HG03064 (cell line): ENCODE results near the gene SHANK3.
"Not testable (repeated sequence)": the region's sequence is repeated elsewhere in the genome, so short reads cannot be mapped to it uniquely, and the experiment has no call there.

Source experiments
- ATAC-seq: cut with Tn5 transposase; IDR thresholded peaks from one replicate; pipeline ENCODE4 v1.9.1; 2021; ENCODE audit warnings: low read depth; ENCODE audit not compliant: unreplicated experiment

SHANK3 gene

DNA sequence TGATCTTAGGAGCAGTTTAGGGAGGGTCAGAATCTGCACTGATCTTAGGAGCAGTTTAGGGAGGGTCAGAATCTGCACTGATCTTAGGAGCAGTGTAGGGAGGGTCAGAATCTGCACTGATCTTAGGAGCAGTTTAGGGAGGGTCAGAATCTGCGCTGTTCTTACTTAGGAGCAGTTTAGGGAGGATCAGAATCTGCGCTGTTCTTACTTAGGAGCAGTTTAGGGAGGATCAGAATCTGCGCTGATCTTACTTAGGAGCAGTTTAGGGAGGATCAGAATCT is 28.9 kb upstream of the SHANK3 start:
- ATAC-seq = not testable (repeated sequence)

DNA sequence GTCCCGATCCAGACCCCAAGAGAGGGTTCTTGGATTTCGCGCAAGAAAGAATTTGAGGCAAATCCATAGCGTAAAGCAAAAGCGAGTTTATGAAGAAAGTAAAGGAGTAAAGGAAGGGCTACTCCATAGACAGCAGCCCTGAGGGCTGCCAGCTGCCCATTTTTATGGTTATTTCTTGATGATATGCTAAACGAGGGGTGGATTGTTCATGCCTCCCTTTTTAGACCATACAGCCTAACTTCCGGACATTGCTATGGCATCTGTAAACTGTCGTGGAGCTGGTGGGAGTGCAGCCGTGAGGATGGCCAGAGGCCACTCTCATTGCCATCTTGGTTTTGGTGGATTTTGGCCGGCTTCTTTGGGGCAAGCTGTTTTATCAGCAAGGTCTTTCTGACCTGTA is 19.4 kb upstream of the SHANK3 start:
- no peak for ATAC-seq

DNA sequence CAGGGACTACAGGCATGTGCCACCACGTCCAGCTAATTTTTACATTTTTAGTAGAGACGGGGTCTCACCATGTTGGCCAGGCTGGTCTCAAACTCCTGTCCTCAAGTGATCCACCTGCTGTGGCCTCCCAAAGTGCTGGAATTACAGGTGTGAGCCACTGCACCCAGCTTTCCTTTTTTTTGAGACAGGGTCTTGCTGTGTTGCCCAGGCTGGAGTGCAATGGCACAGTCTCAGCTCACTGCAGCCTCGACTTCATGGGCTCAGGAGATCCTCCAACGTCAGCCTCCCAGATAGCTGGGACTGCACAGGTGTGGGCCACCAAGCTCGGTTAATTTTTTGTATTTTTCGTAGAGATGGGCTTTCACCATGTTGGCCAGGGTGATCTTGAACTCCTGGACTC is 18.0 kb upstream of the SHANK3 start:
- not testable (repeated sequence) for ATAC-seq

DNA sequence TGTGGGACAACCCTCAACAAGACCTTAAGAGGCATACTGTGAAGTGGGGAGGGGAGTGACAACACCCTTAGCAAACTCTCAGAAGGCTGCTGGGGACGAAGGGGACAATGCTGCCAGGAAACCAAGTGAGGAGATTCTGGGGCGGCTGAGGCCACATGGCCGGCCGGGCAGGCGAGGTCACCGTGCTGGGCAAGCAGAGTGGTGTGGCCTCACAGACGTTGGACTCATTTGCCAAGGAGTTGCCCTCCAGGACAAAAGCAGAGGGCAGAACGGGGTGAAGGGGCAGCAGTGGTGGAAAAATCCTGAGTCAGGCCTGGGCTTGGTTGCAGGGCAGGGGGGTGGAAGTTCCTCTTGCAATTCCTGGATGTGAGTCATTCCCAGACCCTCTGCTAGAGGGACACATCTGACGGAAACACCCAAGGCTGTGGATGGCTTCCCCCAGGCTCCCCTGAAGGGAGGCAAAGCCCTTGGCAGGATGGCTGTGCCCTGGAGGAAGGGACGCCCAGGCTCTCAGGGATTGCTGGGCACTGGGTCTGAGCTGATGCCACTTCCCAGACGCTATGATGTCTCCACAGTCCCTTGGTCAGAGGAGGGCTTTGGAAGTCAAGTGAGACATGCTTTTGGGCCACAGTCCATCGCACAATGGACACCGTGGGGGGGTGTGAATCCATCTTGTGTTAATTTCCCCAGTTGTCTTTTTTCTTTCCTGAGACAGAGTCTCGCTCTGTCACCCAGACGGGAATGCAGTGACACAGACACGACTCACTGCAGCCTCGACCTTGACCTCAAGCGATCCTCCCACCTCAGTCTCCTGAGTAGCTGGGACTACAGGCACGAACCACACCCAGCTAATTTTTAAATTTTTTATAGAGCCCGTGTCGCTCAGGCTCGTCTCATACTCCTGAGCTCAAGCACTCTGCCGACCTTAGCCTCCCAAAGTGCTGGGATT is 16.2 kb upstream of the SHANK3 start:
- no peak for ATAC-seq

DNA sequence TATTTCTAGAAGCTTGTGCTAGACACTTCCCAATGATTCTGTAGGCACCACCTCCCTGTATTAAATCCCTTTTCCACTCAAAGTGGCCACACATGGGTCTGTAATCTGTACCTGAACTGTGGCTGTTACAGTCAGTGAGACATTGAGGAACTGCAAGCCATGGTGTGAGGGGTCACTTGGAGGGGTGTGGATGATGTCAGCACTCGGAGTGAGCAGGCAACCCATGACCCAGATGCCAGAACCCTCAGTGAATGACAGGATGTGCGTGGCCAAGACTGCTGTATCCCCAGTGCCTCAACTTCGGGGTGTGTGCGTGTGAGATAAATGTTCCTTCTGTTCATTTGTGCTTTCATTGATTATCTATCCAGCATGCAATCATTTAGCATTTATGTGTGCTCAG is 14.7 kb upstream of the SHANK3 start:
- no peak for ATAC-seq

DNA sequence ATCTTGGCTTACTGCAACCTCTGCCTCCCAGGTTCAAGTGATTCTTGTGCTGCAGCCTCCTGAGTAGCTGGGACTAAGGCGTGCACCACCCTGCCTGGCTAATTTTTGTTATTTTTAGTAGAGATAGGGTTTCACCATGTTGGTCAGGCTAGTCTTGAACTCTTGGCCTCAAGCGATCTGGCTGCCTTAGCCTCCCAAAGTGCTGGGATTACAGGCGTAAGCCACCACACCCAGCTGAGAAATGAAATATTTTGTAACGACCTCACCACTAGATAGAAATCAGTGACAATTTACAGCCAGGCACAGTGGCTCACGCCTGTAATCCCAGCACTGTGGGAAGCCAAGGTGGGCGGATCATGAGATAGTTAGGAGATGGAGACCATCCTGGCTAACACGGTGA is 12.9 kb upstream of the SHANK3 start:
- not testable (repeated sequence) for ATAC-seq

DNA sequence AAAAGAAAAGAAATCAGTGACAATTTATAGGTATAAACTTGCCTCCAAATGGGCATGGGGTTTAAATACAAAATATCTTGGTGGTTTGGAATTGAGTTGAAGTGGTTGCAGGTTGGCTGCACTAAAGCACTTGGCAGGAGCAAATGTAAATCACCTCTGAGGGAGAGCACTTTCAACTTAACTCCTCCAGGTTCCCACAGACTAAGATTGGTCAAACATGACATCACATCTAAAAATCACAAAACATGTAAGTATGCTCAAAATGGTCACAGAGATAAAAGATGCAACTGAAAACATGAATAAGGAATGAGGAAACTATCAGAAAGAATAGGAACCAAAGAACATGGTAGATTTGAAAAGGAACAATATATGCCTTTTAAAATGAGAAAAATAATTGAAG is 12.3 kb upstream of the SHANK3 start:
- ATAC-seq = no peak

DNA sequence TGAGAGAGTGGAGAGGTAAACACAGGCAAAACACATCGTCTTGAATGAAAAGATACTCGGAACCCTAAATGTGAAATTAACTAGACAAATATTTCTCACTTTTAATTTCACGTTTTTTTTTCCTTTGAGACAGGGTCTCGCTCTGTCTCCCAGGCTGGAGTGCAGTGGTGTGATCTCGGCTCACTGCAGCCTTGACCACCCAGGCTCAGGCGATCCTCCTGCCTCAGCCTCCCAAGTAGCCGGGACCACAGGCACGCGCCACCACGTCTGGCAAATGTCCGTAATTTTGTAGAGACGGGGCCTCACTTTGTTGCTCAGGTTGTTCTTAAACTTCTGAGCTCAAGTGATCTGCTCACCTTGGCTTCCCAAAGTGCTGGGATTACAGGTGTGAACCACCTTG is 7.4 kb upstream of the SHANK3 start:
- no peak for ATAC-seq

DNA sequence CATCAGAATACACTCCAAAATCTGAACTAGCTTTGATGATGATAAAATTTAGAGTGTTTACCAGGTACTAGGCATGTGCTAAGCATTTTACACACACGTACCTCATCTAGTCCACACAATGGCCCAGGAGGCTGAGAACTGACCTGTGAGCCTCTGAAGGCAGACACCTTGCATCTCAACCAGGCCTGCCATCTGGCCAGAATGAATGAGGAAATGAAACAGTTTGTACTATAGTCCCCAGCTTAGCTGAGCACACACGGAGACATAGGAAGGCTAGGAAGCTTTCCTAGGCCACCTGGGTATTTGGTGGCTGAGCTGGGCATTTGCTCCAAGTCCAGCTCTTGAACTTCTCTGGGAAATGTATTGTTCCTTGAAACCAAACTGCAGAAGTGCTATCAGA is 6.9 kb upstream of the SHANK3 start:
- ATAC-seq = no peak

DNA sequence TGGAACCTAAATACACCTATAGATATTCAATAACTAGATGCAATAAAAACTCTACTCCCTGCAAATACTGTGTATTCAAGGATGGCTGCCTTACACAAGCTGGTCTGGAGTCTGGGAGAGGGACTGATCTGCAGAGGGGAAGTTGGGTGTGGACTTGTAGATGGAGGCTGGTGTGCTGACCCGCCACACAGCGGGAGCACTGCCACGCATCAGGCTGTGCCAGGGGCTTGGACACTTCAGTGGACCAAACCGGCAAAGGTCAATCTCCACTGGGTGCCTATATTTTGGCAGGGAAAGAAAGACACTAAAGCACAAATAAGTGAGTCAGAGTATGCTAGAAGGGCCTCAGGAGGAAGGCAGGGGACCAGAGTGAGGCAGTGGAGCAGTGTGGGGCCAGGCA is 2.1 kb upstream of the SHANK3 start:
- ATAC-seq = no peak

DNA sequence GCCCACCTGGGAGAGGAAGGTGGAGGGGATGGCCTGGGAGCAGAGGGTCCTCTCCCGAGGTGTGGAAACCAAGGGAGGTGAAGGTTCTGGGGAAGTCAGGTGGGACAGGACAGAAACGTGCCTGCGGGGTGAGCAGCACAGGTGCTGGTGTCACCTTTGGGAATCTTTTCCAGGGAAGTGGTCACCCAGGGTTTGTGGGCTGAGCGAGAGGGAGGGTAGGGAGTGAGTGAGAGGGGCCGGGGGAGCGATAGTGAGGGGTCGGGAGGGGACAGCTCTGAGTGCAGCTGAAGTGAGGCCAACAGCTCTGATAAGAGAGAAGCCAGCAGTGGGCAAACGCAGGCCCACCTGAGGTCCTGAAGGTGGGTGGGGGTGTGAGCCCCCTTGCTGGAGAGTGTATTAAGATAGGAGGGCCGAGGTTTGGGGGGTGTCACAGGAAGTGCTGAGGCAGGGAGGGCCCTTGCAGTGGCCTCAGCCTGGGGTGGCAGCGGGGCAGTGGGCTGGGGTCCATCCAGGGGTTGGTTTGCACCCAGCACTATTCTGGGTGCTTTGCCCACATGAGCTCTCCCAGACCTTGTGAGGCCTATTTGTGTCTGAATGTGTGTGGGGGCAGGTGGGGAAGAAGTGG is 1.6 kb upstream of the SHANK3 start:
- ATAC-seq = no peak

DNA sequence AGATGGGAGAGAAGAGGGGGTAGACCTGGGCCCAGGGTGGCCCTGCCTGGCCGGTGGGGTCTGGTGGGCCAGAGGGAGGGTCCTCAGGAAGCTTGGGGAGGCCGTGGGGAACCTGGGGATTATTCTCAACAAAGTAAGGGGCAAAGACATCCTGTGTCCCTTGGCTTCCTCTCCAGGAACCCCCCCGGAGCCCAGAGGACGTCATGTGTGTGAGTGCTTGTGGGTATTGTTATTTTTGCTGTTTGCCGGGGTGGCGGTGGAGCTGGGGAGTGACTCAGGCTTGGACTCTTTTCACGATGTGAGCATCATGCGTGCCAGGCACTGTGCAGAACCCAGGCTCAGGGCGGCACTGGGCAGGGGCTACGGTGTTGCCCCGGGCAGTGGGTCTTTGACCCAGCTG is 982 bp upstream of the SHANK3 start:
- no peak for ATAC-seq

DNA sequence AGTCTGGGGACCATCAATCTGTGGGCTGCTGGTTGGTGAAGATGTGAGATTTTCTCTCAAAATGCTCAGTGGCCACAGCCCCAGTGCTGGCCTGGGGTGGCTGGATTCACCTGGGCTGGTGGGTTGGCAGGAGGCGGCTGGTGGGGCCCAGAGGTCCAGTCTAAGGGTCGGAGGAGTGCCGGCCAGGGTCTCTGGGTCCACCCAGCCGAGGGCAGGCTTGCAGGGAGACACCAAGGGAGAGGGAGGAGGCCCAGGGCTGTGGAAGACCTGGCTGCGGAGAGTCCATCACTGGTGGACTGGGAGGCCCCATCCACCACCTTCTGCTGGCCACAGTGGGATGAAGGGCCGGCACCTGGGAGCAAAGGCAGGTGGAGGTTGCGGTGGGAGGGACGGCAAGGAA is 582 bp upstream of the SHANK3 start:
- ATAC-seq = no peak

DNA sequence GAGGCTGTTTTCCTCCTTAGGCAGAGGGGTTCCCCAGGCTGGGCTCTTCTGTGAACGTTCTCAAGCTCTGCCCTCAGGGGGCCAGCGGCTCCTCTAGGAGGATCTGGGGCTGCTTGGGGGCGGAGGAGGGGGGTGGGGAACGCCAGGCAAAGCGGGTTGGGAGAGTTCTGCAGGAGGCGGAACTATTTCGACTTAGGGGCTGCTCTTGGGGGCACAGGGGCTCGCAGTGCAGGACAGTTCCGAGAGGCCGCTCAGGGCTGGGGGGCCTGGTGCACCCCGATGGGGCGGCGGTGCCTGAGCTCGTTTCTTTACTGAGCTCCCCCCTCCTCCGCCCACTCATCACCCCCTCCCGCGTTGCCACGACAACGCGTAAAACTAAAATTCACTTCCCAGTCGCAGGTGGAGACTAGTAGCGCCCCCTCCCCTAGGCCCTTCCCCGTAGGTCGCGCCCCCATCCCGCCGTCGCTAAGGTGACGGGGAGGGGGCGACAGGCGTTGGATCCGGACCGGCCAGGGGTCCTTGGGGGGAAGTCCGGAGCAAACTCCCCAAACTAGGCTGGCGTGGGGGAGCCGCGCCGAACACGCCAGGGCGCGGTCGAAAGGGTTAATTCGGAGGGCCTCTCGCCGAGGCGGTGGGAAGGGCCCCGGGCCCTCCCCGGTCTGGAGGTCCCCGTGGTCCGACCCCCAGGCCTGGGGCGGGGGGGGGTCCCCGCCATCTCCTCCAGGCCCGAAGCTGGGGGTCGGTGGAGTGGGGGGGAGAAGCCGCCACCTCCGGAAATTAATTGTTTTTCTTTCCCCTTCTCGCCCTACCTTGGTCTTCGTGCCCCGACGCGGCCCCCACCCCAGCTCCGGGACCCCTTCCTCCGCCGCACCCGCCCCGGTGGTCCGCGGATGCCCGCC is 857 bp downstream of the SHANK3 start:
- no peak for ATAC-seq

DNA sequence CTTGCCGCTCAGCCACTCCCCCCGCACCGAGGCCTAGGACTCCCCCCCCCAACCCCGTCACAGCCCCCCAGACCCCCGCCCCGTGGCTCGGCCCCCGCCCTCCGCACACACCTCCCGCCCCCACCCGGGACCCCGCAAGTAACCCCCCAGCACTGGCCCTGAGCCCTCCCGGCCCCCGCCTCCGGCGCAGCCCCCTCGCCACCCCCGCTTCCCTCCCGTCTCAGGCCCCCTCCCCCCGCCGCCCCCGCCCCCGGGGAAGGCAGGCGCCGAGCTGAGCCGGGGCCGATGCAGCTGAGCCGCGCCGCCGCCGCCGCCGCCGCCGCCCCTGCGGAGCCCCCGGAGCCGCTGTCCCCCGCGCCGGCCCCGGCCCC is 1.5 kb downstream of the SHANK3 start:
- ATAC-seq = no peak

DNA sequence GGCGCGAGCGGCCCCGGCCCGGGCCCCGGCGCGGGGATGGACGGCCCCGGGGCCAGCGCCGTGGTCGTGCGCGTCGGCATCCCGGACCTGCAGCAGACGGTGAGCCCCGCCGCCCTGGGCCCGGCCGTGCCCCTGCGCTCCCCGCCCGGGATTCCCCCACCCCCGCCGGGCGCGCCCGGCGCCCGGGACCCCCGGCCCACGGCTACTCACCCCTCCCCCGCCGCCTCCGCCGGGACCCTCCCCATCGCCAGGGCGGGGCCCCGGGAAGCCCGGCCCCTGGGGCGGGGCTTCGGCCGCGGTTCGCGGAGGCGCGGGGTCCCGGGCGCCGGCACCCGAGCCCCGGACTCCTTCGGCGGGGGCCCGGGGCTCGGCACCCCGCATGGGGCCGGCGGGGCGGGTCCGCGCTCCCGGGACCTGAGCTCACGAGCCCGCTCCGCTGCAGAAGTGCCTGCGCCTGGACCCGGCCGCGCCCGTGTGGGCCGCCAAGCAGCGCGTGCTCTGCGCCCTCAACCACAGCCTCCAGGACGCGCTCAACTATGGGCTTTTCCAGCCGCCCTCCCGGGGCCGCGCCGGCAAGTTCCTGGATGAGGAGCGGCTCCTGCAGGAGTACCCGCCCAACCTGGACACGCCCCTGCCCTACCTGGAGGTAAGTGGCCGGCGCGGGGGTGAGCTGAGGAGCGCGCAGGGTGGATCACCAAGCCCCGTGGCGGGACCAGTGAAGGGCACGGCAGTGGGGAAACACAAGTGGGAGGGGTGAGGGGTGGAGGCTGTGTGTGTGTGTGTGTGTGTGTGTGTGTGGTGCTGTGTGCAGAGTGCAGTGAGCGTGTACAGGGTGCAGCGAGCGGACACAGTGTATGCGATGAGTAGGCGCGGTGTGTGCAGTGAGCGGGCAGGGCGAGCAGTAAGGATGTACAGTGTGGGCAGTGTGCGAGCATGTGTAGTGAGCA is 2.3 kb downstream of the SHANK3 start:
- ATAC-seq = no peak

DNA sequence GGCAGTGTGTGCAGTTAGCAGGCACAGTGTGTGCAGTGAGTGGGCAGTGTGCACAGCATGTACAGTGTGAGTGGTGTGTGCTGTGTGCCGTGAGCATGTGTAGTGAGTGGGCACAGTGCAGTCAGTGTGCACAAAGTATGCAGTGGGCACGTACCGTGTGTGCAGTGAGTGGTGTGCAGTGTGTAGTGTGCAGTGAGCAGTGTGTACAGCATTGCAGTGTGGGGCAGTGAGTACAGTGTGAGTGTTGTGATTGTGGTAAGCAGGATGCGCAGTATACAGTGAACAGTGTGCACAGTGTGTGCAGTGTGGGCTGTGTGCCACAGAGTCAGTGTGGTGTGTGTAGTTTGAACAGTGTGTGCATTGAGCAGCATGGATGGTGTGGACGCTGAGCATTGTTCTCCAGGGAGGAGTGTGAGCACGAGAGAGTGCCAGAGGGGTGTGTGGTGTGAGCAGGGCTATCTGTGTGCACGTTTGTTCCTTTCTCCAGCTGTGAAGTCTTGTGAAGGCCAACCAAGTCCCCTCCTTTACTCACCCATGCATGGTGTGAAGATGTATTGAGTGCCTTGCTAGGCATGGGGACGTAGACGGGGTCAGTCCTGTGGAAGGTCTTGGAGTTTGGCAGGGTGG is 3.0 kb downstream of the SHANK3 start:
- no peak for ATAC-seq

DNA sequence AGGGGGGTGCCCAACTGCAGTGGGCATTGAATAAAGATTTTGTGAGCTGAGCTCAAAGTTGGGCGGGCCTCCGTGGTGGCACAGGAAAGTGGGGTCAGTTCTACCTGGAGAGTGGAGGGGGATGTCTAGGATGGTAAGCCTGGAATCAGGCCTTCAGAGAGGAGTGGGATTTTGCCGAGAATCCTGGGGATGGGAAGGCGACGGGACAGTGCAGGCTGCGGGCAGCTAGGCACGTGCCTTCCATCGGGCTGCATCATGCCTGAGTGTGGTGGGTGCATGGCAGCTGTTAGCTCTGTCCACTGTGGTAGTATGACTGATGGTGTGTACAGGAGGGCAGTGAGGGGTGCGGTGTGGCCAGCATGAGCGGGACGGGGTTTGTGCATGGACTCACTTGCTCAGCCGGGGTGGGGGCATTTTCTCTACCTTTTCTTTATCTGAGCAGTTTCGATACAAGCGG is 3.6 kb downstream of the SHANK3 start:
- no peak for ATAC-seq

DNA sequence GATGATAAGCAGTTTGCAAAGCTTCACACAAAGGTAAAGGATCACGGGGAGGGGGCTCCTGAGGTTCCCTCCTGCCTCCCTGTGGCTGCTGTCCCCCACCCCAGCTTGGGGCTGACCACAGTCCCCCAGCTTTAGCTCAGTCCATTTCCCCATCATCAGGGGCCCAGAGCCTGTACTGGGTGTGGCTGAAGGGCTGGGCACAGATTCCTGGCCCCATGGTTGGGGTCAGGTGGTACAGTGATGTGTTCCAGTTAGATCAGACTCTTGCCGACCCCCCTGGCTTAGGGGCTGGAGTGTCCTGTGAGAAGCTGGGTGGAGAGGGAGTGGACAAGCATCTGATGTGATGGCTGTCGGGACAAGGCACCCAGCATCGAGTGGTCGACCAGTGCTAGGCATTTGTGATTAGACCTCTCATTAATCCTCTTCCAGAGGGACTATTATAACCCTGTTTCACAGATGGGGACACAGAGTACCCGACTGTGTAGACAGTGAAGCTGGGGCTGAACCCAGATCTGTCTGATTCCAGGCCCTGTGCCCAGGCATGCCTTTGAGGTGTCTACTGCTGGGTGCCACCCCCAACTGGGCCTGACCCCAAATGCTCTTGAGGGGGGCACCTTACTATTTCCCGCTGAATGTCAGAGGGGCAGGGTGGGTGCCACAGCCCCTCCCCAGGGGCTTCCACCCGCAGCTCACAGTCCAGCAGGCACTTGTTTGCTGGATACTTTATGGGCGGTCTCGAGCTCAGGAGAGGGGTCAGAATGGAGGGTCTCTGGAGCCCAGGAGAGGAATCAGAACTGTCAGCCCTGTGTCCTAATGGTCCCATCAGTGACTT is 4.3 kb downstream of the SHANK3 start:
- ATAC-seq = no peak
